AG09309 (cell line): ENCODE results near the gene SCNM1.
"Not testable (repeated sequence)": the region's sequence is repeated elsewhere in the genome, so short reads cannot be mapped to it uniquely, and the experiment has no call there.

Experiments used
- DNase-seq: peaks from one replicate; pipeline ENCODE4 v3.0.0-alpha.2; 2010; ENCODE audit warnings: low read depth
- H3K4me3 ChIP-seq: 2 replicates; pipeline ENCODE4 v1.5.1; 2011; ENCODE audit warnings: mild to moderate bottlenecking, low read depth, low read length, moderate library complexity; ENCODE audit not compliant: control insufficient read depth
- CTCF ChIP-seq: IDR thresholded peaks from 2 replicates; pipeline ENCODE4 v1.5.1; 2011; ENCODE audit warnings: mild to moderate bottlenecking, low read depth, low read length, inconsistent platforms; ENCODE audit not compliant: insufficient read depth, control insufficient read depth; ENCODE audit errors: missing control alignments

Gene SCNM1

GRCh38 chr1:151175863-151176262, 9.9 kb downstream of the SCNM1 start, which contains the start of gene TMOD4:
TMOD4 (minus strand) TSS chr1:151175981; CDS start chr1:151174875, 1,106 bp downstream.
- H3K4me3 ChIP-seq: no peak within 1 kb of the TSS
- no peak for DNase-seq
- TF ChIP-seq CTCF: peak; percentile 58

- no peak for TF ChIP-seq CTCF
- no peak overlapping the region for H3K4me3 ChIP-seq
- no peak for DNase-seq
Observed at GRCh38 chr1:151176514-151177045, 10.6 kb downstream of the SCNM1 start.

- no peak overlapping the region for H3K4me3 ChIP-seq
- no peak for TF ChIP-seq CTCF
- DNase-seq: no peak
Observed at GRCh38 chr1:151184211-151184610, 18.3 kb downstream of the SCNM1 start.

GRCh38 chr1:151187205-151187604, 21.3 kb downstream of the SCNM1 start:
- TF ChIP-seq CTCF: no peak
- H3K4me3 ChIP-seq: no peak overlapping the region
- DNase-seq: no peak

- peak overlapping the region; percentile 83 for H3K4me3 ChIP-seq
Observed at GRCh38 chr1:151188667-151189066, 22.7 kb downstream of the SCNM1 start.

GRCh38 chr1:151189637-151190445, 23.9 kb downstream of the SCNM1 start, which contains the start of gene VPS72:
VPS72 (minus strand) TSS chr1:151190197; CDS start chr1:151190121, 76 bp downstream.
- DNase-seq: peak; percentile 56

More at GRCh38 chr1:151188667-151189066, 22.7 kb downstream of the SCNM1 start:
- DNase-seq: not testable (repeated sequence)

More at GRCh38 chr1:151189637-151190445, 23.9 kb downstream of the SCNM1 start, which contains the start of gene VPS72:
- TF ChIP-seq CTCF: no peak
- peak within 1 kb of the TSS; percentile 83 for H3K4me3 ChIP-seq
